GM12891 (cell line): ENCODE results near the gene AFDN.

Experiments
- POLR2A ChIP-seq: IDR thresholded peaks from 2 replicates; pipeline ENCODE4 v1.6.1; 2011; ENCODE audit warnings: low read depth, low read length, control low read depth
- POLR2AphosphoS5 ChIP-seq: IDR thresholded peaks from 2 replicates; pipeline ENCODE4 v1.6.1; 2011; ENCODE audit warnings: low read depth, low read length, control low read depth

- TF ChIP-seq POLR2AphosphoS5 = no peak
- TF ChIP-seq POLR2A = no peak
Measured at GRCh38 chr6:167819576-167819975, 7.1 kb upstream of the AFDN start.
